ENCODE results near the gene YWHAB.

Gene YWHAB

DNA sequence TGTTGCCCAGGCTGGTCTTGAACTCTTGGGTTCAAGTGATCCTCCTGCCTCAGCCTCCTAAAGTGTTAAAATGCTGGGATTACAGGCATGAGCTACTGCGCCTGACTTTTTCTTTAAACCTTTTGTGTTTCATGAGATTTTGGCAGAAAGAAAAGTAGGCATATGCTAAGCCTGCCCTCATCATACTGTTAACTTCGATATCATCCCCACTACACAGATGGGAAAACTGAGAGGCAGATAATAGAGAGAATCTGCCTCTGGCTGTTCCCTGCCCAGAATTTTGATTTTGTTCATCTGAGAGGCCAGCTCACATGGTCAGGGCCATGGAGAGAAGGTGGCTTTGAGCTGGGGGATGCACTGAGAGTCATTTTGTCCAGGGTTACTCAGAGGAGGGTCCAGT lies 31.9 kb downstream of the YWHAB start:
- no peak for DNase-seq

DNA sequence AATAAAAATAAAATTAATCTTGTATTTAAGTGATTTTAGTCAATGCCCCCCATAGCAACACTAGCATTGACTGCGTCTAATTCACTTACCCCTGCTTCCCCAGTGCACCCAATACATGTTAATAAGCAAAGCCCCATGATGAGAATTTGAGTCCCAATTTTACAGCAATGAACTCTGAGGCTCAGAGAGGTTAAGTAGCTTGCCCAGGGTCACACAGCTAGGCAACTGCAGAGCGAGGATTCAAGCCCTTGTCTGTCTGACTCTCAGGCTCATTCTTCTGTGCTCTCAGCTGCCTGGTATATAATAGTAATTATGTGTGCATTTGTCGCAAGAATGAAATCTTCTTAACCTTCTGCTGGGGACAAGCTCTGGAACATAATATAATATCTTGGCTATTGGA lies 32.8 kb downstream of the YWHAB start:
- no peak for DNase-seq

DNA sequence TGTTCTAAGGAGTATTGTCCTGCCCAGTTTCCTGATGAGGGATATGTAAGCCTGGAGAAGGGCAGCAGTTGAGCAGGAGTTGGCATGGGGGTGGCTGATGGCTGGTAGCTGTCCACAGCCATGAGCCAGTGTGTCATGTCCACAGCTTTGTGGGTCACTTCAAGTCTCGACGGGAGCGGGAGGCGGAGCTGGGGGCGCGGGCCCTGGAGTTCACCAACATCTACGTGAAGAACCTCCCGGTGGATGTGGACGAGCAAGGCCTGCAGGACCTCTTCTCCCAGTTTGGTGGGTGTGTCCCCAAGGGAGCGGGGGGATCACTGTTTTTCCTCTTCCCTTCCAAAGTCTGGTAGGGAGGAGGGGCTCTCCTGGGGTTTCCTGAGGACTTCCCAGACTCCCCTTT lies 33.3 kb downstream of the YWHAB start:
- no peak for DNase-seq

DNA sequence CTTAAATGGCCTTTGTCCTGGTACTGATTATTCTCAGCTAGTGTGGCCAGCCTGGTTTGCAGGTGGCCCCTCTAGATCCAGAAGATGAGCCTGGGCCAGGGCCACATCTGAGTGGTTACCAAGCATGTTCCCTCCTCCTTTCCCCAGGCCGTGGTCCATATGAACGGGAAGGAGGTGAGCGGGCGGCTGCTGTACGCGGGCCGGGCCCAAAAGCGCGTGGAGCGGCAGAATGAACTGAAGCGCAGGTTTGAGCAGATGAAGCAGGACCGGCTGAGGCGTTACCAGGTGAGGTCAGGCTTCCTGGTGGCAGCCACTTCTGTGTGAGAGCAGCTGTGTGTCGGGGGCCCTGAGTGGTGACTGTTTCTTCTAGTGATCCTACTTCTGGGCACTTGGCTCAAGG lies 35.9 kb downstream of the YWHAB start:
- DNase-seq: no peak

DNA sequence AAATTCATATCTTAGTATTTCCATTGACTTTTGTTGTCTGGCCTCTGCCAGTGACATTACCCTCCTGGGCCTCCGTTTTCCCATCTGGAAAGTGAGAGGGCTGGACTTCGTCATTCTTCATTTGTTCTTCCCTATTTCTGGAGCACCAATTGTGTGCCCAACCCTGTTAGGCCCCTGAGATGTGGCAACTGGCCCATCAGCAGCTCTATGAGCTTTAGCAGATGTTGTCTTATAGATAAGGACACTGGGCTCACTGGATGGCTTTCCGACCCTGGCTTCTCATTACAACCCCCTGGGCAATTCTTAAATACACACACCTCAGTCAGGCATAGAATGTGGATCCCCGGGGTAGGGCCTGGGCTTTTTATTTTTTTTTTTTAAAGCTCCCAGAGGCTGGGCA lies 39.0 kb downstream of the YWHAB start:
- DNase-seq: no peak

DNA sequence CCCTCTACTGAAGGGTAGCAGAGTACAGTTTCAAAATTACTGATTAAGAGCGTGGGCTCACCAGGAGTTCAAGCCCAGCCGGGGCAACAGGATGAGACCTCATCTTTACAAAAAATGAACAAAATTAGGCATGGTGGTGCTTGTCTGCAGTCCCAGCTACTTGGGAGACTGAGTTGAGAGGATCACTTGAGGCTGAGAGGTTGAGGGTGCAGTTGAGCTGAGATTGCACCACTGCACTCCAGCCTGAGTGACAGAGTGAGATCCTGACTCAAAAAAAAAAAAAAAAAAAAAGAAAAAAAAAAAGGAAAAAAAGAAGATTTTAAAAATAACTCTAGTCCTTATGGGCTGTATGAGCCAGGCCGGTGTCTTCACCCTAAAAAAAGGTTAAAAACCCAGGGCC lies 43.1 kb downstream of the YWHAB start:
- DNase-seq: no peak

DNA sequence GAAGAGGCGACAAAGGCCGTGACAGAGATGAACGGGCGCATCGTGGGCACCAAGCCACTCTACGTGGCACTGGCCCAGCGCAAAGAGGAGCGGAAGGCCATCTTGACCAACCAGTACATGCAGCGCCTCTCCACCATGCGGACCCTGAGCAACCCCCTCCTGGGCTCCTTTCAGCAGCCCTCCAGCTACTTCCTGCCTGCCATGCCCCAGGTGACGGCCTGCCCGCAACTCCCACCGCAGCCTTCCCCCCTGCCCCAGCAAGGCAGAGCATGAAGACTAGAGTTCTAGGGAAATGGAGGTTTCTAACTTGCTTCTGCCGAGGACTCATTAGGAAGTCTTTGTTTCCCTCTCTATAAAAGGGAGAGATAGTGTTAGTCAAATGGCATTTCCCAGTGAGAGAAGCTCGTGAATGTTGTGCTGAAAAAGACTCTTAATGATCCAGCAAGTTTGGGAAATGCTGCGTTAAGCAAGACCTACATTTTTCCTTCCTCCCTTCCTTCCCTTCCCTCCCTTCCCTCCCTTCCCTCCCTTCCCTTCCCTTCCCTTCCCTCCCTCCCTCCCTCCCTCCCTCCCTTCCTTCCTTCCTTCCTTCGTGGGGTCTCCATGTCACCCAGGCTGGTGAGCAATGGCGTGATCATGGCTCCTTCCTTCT lies 45.1 kb downstream of the YWHAB start:
- no peak for DNase-seq

DNA sequence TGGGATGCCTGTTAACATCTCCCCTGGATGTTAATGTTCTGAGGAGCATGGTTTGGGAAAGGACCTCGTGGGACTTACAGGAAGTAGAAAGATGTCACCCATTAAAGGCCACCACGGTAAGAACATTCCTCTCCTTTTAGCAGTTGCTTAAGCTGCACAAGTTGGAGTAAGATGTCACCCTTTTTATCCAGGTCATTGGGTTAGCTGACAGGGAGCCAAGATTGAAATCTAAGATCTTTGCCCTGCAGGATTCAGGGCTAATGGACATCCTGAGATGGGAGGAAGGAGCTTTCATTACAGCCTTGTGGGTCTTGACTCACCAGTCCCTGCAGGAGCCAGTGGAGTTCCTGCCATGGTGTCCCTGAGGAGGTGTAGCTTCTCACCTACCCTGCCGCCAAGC lies 46.4 kb downstream of the YWHAB start:
- DNase-seq: no peak

DNA sequence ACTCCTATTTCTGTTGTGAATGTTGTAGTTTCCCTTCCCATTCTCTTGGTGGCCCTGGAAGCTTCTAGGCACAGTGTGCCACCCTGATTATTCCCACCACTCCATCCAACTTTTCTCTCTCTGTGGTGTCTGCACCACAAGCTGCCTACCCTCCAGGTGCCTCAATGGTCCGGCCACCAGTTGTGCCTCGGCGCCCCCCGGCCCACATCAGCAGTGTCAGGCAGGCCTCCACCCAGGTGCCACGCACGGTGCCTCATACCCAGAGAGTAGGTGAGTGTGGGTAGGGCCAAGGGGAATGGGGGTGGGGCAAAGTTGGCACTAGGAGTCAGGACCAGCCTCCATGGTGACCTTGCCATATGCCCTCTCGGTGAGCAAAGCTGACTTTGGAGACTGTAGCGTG lies 47.4 kb downstream of the YWHAB start:
- no peak for DNase-seq

DNA sequence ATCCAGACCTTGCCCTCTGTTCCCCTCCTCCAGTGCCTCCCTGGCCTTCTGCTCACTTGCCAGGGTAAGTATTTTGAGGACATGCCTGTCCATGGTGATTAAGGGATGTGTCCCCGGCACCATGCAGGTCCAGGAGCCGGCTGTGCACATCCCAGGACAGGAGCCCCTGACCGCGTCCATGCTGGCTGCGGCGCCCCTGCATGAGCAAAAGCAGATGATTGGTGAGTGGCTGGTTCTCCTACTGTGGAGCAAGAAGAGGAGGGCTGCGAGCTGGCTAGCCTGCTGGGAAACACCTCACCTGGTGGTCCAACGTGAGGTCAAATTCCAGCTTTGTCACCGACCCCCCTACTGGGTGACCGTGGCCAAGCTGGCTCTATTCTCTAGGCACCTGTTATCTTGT lies 51.0 kb downstream of the YWHAB start:
- DNase-seq: no peak

DNA sequence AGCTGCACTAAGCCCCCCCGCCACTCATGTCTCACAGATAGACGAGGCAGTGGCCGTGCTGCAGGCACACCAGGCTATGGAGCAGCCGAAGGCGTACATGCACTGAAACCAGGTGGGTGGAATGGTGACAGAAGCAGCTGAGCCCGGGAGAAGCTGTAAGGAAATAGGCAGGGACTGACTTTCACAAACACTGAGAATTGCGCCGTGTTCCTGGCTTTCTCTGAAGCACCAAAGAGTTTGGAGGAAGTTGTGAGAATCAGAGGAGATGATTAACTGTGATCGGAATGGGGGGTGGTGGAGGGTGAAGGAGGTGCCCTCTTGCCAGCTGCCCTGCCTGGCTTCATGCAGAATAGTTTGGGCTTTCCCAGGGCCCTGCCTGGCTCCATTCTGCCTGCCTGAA lies 53.1 kb downstream of the YWHAB start:
- no peak for DNase-seq

DNA sequence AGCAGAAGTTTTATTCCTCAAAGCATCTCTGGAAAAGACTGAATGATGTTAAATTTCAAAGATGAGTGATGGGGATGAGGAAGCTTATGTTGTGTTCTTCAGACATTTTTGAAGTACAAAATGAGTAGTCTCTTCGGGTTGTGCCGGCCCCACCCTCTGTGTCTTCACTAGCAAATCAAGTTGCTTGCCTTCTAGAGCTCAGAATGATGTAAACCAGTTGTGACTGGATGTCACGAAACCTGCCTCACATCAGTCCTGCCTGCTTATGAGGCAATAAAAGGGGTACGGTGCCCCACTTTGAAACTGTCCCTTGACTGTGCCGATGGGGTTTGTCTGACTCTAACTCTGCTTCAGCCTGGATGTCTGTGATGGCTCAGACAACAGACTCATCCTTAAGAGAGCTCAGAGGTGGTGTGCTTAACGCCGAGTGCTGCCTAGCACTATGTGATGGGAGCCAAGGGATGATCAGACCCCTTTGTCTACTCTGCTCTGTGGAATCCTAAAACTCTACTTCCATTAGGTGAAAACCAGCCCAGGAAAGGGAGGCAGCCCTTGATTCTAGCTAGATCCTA lies 55.7 kb downstream of the YWHAB start:
- DNase-seq: no peak

DNA sequence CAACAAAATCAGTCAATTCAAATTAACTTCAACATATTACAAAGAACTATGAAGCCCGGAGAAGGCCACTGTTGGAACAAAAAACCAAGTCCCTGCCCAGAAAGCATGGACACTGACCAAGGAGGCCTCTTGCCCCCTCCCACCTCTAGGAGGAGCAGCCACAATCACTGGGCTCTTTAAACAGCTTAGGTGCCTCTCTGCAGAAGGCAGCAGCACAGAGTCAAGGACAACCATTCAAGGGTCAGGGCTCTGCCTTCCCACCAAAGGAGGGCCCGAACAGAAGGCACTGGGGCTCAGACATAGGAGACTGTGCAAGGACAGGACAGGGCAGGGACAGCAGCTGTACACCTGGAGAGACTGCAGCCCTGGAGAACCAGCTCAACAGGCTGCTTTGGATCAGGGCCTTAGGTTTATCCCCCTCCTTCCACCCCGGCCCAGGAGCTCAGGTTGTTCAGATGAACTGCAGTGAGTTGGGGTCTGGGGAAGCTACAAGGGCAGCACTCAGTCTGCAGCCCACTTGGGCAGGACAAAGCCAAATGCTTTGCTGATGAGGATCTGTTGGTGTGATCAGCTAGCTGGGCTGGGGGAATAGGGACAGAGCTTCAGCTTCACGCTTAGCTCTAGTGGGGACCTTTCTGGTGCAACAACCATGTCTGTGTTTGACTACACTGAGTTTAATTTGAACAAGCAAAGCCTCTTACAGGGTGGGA lies 56.9 kb downstream of the YWHAB start:
- DNase-seq: no peak

DNA sequence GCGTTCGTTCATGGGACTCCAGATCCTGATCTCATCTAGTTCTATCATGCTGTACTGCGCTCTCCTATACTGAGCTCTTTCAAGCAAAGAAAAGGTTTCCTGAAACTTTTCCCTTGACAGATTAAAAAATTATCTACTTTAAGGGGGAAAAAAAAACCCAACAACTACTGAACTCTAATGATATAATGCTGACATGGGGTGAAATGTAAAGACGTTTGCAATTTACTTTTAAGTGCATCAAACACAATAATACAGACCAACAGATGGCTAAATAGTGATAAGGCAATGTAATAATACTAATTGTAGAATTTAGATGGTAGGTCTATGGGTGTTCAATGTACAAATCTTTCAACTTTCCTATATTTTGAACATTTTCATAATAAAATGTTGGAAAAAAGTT lies 58.3 kb downstream of the YWHAB start:
- no peak for DNase-seq

DNA sequence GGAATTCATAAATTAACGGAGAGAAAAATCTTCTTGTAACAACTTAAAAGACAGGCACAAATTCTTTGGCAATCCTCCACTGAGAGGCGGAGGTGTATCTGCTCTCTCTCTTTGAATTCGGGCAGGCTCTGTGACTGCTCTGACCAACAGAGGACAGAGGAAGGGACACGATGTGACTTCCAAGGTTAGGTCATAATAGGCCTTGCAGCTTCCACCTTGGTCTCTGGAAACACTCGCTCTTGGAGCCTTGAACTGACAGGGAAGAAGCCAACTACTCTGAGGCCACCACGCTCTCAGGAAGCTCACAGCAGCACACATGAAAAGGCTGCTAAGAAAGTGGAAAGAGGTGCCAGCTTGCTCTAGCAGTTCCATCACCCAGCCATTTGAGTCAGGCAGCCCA lies 59.8 kb downstream of the YWHAB start:
- no peak for DNase-seq

DNA sequence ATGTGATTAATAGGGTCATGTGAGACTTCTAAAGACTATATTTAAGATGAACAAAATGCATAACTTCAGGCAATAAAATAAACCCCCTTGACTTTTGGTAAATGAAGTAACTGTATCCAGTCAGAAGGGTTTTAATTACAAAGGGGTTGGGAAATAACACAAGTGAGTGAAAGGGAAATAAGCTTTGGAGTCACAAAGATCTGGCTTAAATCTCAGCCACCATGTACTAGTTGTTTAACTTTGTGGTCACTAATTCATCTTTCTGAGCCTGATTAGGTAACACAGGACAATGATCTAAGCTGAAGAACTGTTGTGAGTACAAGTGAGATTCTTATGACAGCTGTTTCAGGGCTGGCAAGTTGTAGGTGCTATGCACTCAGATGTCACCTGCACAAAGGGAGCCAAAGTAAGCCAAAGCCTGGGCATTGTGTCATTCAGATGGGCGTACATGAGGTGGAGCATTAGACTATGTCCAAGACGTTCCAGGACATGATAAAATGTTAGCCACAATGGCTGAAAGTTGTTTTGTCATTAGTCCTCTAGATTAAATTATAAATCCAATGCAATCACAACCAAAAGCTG lies 60.9 kb downstream of the YWHAB start:
- DNase-seq: no peak

DNA sequence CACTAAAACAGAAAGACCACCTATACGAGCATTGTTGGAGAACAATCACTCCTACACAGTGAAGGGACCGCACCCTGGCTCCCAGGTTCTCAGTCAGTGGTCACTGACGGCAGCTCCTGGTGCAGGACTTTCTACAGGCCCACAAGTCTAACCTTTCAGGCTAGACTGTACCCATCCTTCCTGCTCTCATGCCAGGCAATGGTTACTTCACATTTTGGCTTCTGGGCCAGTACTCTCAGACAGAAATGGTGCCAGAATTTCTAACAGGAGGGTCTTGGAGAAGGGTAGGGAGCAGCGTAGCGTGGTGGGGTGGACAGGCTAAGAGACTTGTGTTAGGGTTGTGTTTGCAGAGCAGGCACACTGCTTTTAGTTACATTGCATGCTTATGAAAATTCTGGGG lies 62.6 kb downstream of the YWHAB start:
- DNase-seq: no peak

DNA sequence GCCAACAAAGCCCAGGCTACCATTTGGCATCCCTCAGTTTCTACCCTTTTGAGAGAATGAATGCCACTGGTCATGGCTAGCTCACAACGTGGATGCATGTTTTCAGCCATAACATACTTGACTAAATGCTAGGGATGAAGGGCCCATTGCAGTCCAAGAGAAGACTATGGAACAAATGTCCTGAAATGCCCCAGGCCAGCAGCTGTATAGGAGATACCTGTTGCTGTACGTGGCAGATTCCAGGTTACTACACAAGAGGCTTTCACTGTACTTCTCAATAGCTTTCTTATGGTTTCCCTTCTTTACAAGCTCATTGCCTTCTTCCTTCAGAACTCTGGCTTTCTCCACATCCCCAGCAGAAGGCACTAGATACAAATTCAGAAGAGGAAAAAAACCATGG lies 63.0 kb downstream of the YWHAB start:
- no peak for DNase-seq

DNA sequence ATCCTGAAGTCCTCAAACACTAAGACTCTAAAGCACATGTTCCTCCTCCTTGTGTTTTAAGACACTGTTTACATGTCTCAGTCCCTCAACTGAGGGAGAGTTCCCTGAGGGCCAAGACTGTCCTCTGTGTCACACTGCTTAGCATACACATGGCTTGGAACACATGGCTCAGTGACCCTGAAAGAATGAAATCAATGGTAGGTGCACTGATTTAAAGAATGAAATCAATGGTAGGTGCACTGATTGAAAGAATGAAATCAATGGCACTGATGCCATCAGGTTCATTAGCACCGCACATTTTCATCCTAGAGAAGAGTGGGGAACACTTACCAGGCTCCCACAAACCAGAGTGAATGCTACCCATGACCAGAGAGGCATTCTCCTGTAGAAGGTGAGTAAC lies 64.9 kb downstream of the YWHAB start:
- DNase-seq: no peak

DNA sequence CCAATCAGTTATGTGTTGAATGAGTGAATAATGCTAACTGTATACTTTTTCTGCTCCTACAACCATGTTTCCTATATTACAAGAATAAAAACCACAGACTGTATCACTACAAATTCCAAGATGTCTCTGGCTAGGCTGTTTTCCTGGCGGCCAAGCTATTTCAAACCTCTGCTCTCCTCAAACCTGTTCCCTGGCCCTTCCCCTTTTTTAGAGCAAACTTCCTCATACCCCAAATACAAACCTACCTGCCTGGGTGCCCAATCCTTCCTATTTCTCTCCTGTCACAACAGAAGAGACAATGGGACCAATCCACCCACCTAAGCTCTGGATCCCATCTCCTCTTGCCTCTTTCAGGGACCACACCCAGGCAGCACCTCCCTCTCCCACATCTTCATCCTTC lies 67.2 kb downstream of the YWHAB start:
- DNase-seq: no peak

DNA sequence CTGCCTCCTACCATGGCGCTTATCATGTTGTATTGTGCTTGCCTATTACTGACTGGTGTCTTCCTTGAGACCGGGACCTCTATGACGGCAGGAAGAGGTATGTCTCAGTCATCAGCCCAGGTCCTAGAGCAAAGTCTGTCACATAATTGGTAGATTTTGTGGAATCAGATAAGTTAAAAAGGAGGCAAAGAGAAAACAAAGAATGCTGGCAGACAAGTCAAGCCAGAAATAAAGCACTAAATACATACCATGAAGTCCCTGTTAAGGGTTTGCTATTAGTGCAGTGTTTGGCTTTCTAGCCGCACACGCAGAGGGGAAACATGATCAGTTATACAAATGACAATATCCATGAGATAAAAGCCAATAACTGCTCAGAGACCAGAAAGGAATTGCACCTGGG lies 68.7 kb downstream of the YWHAB start:
- DNase-seq: no peak

DNA sequence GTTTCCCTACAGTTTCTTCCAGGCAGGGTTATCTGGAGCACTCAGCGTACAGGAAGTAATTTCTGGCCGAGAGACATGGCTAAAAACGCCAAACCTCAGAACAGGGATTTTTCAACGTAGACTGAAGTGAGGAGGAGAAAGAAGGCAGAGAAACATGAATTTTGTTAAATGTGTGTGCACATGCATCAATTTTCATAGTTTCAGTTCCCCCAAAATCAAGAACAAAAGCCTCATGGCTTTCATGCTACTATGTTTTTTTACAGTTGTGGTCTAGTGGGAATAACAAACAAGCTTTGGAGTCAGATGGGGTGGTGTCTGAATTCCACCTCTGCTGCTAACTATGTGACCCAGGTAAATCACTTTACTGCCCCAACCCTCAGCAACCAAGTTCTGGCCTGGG lies 69.8 kb downstream of the YWHAB start:
- DNase-seq: no peak

DNA sequence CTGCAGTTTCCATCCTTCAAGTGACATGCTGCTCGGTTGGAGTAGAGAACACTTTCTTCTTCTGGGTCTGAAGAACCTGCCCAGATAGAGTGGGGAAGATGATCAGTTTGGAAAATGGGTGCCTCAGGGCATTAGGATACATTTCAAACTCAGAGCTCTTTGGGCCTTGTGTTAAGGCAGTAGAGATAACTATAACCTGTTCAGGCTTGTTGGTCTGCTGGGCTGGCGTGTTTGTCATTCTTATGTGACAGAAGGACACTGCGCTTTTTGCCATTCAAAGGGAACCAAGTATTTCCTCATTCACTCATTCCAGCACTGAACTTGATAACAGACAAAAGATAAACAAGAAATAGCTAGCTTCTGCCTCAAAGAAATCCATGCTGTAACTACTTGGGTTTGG lies 70.9 kb downstream of the YWHAB start:
- no peak for DNase-seq

All from activated CD4-positive, alpha-beta T cell treated with anti-CD3 and anti-CD28 coated beads, Interleukin-2, Interleukin-6, amounts not matched to agents 100 ng/mL and 50 ng/mL, durations not matched to agents 16 hours and 8 hours (primary cell).